Gastroesophageal sphincter (tissue), 4 donors: ENCODE data around the gene FBXO36. TPM values are rescaled to one million over a fixed set of nuclear protein-coding genes. Genes with fewer than 3 reads are reported as not detected.
A peak's percentile ranks its signal among the peaks of the same experiment; 100 is the strongest.

Experiments
- ATAC-seq: fragments of 150-250 bp; one replicate; pipeline ENCODE4 v1.9.1; 2016; ENCODE audit warnings: mild to moderate bottlenecking, moderate library complexity
- H3K27ac ChIP-seq, 4 donors: fragments of 200-600 bp; sonication (generic) in 3 of 4; 1 replicate in 3 of 4; 2 replicates in 1 of 4; pipeline ENCODE4 v1.5.1; 2016 to 2019
- H3K27me3 ChIP-seq: fragments of 200-600 bp; sonication (generic); one replicate; pipeline ENCODE4 v1.5.1; 2019
- H3K36me3 ChIP-seq, 2 donors: fragments of 200-600 bp; sonication (generic); one replicate each; pipeline ENCODE4 v1.5.1; 2019; ENCODE audit warnings: control low read depth in 1 of 2
- H3K4me1 ChIP-seq, 3 donors: fragments of 200-600 bp; sonication (generic); 1 replicate in 2 of 3; 2 replicates in 1 of 3; pipeline ENCODE4 v1.5.1; 2016 to 2019; ENCODE audit warnings: control low read depth in 2 of 3
- H3K4me3 ChIP-seq, 2 donors: fragments of 200-600 bp; sonication (generic); one replicate each; pipeline ENCODE4 v1.5.1; 2019; ENCODE audit warnings: mild to moderate bottlenecking in 1 of 2, moderate library complexity in 1 of 2
- H3K9me3 ChIP-seq, 3 donors: fragments of 200-600 bp; sonication (generic); one replicate each; pipeline ENCODE4 v1.5.1; 2017 to 2019; ENCODE audit warnings: control low read depth in 2 of 3
- EP300 ChIP-seq: sonication (generic); formaldehyde crosslinking; IDR thresholded peaks from one replicate; pipeline ENCODE4 v1.6.1; 2017; ENCODE audit warnings: antibody characterized with exemption, mild to moderate bottlenecking
- POLR2A ChIP-seq, 2 donors: fragments of 450-650 bp; IDR thresholded peaks; one replicate each; pipeline ENCODE4 v1.6.1; 2017; ENCODE audit warnings: antibody characterized with exemption in 2 of 2, mild to moderate bottlenecking in 2 of 2, moderate library complexity in 1 of 2
- POLR2AphosphoS5 ChIP-seq: sonication (generic); formaldehyde crosslinking; IDR thresholded peaks from one replicate; pipeline ENCODE4 v1.6.1; 2017; ENCODE audit warnings: antibody characterized with exemption
- WGBS, 2 donors: methylation state at CpG; one replicate each; pipeline ENCODE4 v1.1.5; 2018; ENCODE audit warnings: low coverage in 1 of 2; 5-methylcytosine and 5-hydroxymethylcytosine counted together
- total RNA-seq, 4 donors: library from RNA; depleted of rRNA; stranded (reverse); fragments of >200 nt; gene quantifications; one replicate each; pipeline ENCODE4 v1.1.0, GENCODE V29; 2016
- TF ChIP-seq, protein P1 (sequence below), 4 experiments: fragments of 200-600 bp in 2 of 4; fragments of 450-650 bp in 2 of 4; sonication (generic) in 1 of 4; IDR thresholded peaks; one replicate each; pipeline ENCODE4 v1.5.1; 2017 to 2019; ENCODE audit warnings: antibody characterized with exemption in 4 of 4, mild to moderate bottlenecking in 2 of 4, moderate library complexity in 2 of 4

Gene FBXO36
- total RNA-seq, 4 donors from 2014 or later, result 2.2 to 3.6 (median 3.4) TPM

DNA sequence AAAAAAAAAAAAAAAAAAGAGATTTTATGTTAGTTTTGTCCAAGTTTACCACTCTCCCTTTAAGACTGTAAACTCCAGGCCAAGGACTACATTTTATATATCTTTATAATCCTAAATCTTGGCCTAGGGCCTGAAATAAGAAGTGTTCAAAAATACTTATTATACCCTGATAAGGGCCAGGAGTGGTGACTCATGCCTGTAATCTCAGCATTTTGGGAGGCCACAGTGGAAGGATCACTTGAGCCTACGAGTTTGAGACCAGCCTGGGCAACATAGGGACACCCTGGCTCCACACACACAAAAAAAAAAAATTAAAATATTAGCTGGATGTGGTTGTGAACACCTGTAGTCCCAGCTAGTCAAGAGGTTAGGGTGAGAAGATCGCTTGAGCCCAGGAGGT is 13.2 kb upstream of the FBXO36 start:
- ATAC-seq, result no peak
- peaks cover 0 to 64% (median 11%) of the 10 kb centered on the region in 3 donors for H3K4me1 ChIP-seq
- H3K9me3 ChIP-seq, result no peaks in the 10 kb centered on the region
- H3K36me3 ChIP-seq, result peaks cover 0 to 17% of the 10 kb centered on the region in 2 donors
- no peak overlapping the region for H3K4me3 ChIP-seq
- H3K27ac ChIP-seq, result no peak overlapping the region
- H3K27me3 ChIP-seq, result no peaks in the 10 kb centered on the region
- WGBS, 2 donors, result 63 to 67% methylated on average over 1 to 2 of the region's 2 CpGs
- TF ChIP-seq EP300 (no peak), POLR2A (IDR thresholded peaks at IDR 0.05) (no peak), POLR2AphosphoS5 (no peak)
- TF ChIP-seq, protein P1, sequence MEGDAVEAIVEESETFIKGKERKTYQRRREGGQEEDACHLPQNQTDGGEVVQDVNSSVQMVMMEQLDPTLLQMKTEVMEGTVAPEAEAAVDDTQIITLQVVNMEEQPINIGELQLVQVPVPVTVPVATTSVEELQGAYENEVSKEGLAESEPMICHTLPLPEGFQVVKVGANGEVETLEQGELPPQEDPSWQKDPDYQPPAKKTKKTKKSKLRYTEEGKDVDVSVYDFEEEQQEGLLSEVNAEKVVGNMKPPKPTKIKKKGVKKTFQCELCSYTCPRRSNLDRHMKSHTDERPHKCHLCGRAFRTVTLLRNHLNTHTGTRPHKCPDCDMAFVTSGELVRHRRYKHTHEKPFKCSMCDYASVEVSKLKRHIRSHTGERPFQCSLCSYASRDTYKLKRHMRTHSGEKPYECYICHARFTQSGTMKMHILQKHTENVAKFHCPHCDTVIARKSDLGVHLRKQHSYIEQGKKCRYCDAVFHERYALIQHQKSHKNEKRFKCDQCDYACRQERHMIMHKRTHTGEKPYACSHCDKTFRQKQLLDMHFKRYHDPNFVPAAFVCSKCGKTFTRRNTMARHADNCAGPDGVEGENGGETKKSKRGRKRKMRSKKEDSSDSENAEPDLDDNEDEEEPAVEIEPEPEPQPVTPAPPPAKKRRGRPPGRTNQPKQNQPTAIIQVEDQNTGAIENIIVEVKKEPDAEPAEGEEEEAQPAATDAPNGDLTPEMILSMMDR (IDR thresholded peaks at IDR 0.05), result no peak

DNA sequence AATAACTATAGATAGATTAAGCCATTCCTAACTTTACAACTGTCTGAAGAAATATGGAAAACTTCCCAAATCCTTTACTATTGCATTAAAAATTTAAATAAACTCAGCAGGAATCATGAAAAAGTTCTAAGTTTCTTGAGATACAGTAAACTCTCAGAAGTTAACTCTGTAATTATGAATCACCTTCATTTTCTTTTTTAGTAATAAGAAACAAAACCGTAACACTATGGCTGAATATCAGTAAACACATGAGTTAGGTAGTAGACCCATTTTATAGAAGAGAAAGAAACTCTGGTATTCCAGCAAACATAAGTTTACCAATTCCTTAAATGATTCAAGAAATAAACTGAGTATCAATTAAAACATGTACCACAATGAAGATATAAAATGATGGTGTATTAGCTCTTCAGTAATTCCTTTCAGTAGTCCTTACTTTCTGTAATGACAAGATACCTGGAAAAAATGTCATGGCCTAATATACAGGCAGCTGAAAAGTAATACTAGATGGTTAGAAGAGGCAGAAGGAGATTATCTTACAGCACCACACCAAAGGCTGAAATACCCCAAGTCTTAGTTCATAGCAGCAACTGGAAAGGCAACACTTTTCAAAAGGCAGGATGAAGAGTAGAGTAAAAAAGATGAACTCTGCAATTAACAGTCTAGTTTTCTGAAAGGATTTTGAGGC is 12.0 kb upstream of the FBXO36 start:
- H3K4me1 ChIP-seq, result peaks cover 0 to 76% (median 11%) of the 10 kb centered on the region in 3 donors
- no peak overlapping the region for H3K27ac ChIP-seq
- TF ChIP-seq EP300 (no peak), POLR2A (IDR thresholded peaks at IDR 0.05) (no peak), POLR2AphosphoS5 (no peak)
- TF ChIP-seq, protein P1 (IDR thresholded peaks at IDR 0.05), result no peak

DNA sequence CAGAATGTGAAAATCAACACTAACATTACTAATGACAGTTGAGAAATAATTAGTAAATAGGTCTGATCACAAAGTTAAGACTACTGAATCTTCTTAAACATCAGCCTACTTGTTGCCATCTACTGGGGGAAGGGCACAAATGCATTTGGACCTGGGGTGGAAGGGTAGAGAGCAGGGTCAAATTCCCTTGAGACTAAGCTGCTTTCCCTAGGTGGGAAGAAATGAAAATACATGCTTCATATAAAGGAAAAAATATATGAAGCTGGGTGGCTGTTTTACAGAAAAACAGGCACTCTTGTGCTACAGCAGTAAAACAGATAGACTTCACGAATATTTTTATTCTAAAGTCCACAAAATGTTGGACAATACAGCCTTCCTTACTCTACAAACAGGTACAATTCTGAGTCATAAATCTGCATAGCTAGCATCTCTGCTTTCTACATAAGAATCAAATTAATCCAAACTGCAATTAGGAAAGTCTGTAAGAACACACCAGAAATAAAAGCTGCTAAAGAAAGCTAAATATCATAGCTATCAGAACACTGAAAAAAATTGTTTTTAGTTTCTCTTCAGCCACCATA is 11.4 kb upstream of the FBXO36 start:
- TF ChIP-seq EP300, result no peak
- TF ChIP-seq, protein P1 (IDR thresholded peaks at IDR 0.05), result peak in 1 of 4 experiments; percentile 17
- WGBS, 2 donors, result 25 to 67% methylated on average over 1 of the region's 1 CpG
- ATAC-seq, result no peak
- Histone ChIP-seq H3K4me1 (peaks cover 0 to 82% (median 11%) of the 10 kb centered on the region in 3 donors), H3K9me3 (no peaks in the 10 kb centered on the region), H3K27me3 (no peaks in the 10 kb centered on the region), H3K27ac (no peak overlapping the region), H3K4me3 (no peak overlapping the region), H3K36me3 (peaks cover 0 to 17% of the 10 kb centered on the region in 2 donors)

More for the DNA sequence above, 12.0 kb upstream of the FBXO36 start:
- peaks cover 0 to 17% of the 10 kb centered on the region in 2 donors for H3K36me3 ChIP-seq
- no peaks in the 10 kb centered on the region for H3K27me3 ChIP-seq
- WGBS, 2 donors, result 67 to 80% methylated on average over 1 of the region's 1 CpG
- no peak for ATAC-seq
- no peaks in the 10 kb centered on the region for H3K9me3 ChIP-seq
- no peak overlapping the region for H3K4me3 ChIP-seq

DNA sequence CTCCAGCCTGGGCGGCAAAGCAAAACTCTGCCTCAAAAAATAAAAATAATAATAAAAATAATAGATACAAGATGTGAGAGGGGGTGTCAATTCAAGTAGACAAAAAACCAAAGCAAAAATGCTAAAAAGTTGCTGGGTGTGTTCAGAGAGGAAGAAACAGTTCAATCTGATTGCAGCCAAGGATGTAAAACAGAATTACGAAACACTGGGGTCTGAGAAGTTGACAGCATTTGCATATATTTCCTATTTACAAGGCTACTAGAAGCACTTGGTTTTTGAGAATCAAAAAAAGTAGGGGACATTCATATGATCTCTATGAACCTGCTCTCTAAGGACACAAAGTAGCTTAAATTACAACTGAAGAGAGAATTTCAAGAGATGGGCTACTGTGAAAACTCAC is 8.1 kb upstream of the FBXO36 start:
- no peak for TF ChIP-seq POLR2AphosphoS5
- TF ChIP-seq EP300, result no peak
- no peak for TF ChIP-seq POLR2A (IDR thresholded peaks at IDR 0.05)
- TF ChIP-seq, protein P1 (IDR thresholded peaks at IDR 0.05), result no peak
- WGBS, 2 donors, result 82 to 85% methylated on average over 1 to 2 of the region's 2 CpGs
- H3K27ac ChIP-seq, result no peak overlapping the region

DNA sequence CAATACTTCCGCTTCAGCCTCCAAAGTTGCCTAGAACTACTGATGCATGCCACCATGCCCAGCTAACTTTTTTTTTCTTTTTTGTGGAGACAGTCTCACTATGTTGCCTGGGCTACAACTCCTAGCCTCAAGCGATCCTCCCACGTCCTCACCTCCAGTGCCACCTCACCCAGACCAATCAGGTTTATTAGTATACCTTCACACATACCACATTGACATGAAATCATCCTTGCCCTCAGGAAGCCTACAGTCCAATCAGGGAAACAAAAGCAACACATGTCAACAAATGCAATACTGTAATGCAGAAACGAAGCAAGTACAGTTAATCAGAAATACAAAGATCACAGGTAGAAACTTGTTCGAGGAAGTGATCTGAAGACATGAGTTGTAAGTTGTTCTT is 4.5 kb upstream of the FBXO36 start:
- no peak for ATAC-seq

More for the DNA sequence above, 8.1 kb upstream of the FBXO36 start:
- Histone ChIP-seq H3K27me3 (no peaks in the 10 kb centered on the region), H3K4me3 (no peak overlapping the region), H3K36me3 (peaks cover 0 to 9% of the 10 kb centered on the region in 2 donors), H3K9me3 (no peaks in the 10 kb centered on the region), H3K4me1 (peaks cover 0 to 89% (median 11%) of the 10 kb centered on the region in 3 donors)
- no peak for ATAC-seq

More for the DNA sequence above, 4.5 kb upstream of the FBXO36 start:
- 90% methylated on average over 4 to 5 of the region's 5 CpGs for WGBS, 2 donors
- H3K27ac ChIP-seq, result no peak overlapping the region
- H3K27me3 ChIP-seq, result no peaks in the 10 kb centered on the region
- H3K36me3 ChIP-seq, result peaks cover 0 to 9% of the 10 kb centered on the region in 2 donors
- peaks cover 0 to 68% (median 12%) of the 10 kb centered on the region in 3 donors for H3K4me1 ChIP-seq
- no peaks in the 10 kb centered on the region for H3K9me3 ChIP-seq
- H3K4me3 ChIP-seq, result no peak overlapping the region
- TF ChIP-seq EP300 (no peak), POLR2A (IDR thresholded peaks at IDR 0.05) (no peak), POLR2AphosphoS5 (no peak)
- TF ChIP-seq, protein P1 (IDR thresholded peaks at IDR 0.05), result no peak
